NCI-H1694 (cell line): ENCODE data around the gene TUFT1.
"Not testable (repeated sequence)": the region's sequence is repeated elsewhere in the genome, so short reads cannot be mapped to it uniquely, and the experiment has no call there.

Experiments
- DNase-seq: peaks from one replicate; lab custom pipeline; 2025; lab: John Stamatoyannopoulos, UW

Gene TUFT1

DNA sequence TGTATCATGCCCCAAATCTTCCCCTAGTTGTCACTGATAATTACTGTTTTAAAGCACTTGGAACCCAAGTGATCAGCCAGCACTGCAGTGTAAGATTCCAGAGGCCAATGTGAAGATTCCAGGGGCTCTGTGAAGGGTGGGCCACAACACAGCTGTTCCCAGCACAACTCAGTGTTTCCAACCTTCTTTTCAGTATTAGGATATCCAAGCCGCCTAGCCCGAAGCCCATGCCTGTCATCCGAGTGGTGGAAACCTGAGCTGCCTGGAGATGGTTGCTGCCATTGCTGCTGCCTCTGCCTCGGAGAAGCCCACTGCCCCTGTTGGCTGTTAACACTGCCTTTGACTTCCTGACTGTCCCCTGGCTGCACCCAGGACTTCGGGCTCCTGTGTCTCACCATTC, 41.3 kb downstream of the TUFT1 start:
- no peak for DNase-seq

DNA sequence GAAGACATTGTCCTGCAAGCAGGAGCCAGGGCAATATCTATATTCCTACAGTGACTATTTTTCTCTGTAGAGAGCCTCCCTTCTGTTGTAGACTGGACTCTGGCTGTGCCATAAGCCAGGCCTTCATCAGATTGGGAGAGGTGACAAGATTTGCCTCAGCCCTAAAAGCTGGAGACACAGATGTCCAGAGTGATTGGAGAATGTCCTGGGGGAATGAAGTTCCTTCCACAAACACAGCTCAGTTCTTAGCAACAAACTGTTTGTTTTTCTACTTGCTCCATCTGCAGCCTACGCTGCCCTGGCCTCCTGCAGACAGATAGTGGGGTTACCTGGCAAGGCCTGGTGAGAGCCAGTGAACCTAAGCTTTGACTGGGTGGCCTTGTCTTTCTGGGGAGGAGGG, 41.8 kb downstream of the TUFT1 start:
- no peak for DNase-seq

DNA sequence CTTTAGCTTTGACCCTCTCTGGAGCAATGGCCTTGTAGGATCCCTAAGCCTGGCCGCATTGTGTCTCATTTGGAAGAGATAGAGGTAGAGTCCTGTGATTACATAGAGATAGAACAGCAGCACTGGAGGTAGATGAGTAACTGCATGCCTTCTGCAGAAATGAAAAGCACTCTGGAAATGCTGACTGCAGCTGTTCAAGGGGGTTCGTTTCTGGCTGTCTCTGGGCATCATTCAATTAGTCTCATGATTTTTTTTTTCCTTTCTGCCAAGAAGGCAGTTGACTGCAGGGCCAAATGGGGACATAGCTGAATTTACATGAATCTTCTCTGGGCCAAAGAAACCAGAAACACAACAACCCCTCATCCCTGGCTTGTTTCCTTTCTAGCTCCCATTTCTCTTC, 43.7 kb downstream of the TUFT1 start:
- no peak for DNase-seq

DNA sequence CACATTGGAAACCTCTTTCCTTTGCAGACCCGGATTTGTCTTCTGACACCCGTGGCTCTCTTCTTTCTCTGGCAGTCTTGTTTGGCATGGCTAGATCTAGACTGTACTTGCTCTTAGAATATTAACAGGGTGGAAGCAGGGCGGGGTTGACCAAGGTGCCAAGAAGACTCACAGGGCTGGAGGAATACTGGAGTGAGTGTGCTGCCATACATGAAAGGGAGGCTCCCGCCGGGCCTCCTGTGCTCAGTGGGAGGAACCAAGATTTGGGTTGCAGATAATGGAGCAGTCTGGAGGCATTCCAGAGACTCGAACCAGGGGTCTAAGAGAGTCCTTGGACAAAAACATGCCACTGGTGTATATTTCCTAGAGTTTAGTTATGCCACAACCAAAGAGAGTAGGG, 44.2 kb downstream of the TUFT1 start:
- DNase-seq: no peak

DNA sequence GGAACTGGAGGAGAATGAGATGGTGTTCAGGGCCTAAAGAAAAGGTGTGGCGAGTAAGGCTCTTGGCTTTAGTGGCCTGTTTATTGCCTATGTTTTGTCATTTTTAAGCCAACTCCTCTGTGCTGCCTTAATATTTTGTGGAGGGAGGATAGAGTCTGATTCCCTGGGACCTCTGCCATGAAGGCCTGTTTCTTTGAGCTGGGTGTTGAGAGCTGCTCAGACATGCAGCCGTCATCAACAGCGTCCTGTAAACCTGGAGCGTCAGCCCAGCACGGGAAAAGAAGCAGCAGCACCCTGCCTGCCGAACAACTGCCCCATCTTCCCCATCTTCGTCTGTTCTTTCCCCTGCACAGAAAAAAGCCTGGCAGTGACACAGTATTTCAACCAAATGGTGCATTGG, 44.7 kb downstream of the TUFT1 start:
- no peak for DNase-seq

DNA sequence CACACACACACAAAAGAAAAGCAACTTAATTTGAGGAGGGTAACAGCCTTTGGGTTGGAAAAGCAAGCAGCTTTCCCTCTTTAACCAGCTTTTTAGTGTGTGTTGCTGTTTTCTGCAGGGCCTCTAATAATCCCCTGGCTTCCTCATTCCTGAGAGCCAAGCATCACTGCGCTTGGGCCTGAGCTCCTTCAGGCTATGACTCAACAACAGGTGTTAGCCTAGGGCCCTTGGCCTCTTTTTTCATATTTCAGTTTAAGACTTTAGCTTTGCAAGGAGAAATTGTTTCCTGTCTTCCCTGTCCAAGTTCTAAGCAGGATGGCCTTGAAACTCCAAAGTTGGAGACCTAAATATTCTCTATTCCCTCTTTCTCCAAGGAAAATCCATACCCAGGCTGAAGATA, 45.5 kb downstream of the TUFT1 start:
- DNase-seq: no peak

DNA sequence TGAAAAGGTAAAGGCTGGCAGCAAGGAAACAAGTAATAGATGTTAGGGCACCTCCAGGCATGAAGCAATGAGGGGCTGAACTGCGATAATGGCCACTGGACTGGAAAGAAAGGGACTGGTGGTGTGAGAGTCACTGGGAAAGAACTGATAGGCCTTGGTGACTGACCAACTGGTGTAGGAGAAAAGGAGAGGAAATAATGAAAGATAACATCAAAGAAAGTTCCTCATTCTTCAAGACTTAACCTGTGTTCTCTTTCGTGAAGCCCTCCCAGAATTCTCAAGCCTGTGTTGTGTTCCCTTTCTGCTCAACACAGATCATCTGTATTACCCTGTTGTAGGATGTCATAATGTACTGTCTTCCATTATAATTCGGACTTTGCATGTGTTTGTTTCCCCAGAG, 50.9 kb downstream of the TUFT1 start:
- DNase-seq: no peak

DNA sequence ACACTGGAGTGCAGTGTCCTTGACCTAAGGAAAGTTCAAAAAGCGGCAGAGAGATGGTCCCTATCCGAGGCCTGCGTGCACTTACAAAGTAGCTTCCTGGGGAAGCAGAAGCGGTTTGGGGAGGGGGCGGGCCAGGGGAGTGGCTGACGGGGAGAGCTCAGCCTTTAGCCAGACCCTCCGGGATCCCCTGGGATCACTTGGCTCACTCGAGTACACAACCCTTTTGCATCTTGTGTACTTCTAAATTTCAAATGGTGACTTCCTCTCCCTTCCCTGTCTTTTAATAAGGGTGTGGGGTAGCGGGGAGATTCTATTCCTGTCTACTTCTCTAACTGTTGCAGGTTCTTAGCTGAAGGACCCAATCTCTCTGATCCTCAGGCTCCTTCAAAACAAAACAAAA, 53.6 kb downstream of the TUFT1 start:
- DNase-seq: no peak

DNA sequence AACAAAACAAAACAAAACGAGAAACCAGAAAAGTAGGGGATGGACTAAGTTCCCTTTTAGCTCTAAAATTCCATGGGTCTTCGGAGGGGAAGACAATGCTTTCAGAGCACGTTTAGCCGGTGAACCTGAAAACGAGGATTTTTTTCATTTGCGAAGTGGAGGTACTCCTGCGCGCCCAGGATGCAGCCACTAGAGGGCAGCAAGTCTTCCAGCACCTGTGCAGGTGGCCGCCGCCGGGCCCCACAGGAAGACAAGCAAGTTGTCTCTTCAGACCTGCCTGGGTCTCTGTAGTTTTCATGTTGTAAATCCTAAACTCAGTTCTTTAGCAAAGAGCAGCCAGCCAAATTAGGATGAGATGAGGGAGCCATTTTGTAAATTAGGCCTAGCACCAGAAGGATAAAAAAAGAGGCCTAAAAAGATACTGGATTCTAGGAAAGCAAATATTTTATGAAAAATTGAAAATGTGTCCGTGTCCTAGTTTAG, 54.1 kb downstream of the TUFT1 start:
- peak; percentile 25 for DNase-seq

DNA sequence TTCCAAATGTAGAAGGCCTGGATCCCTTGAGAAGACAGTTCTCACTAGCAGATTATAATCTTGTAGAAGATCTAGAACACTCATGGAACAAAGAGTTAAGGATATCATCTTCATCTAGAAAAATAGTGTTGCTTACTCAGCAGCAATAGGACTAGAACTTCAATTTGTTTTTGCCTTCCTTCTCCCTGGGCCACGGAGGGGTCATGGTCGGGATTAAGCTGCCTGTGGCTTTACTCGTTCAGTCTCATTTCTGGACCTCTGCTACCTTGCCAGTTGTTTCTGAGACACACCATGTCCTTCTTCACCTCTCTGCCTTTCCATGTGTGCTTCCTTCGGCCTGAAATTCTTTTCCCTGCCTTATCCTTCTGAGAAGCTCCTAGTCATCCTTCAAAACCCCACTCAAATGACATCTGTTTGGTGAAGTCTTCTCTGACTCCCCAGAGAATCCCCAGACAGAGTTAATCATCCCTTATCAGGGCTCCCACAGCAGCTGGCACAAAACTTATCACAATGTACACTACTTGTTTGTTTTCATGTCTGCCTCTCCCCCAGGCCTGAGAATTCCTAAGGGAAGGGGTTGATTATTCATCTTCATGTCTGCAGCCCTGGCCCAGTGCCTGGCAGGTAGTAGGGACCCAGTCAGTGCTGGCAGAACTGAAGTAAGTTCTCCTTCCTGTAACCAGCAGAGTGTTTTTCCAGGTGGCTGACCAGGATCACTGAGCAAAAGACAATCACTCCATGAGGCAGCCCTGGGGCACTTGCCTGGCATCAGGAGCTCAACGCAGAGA, 56.3 kb downstream of the TUFT1 start:
- no peak for DNase-seq

DNA sequence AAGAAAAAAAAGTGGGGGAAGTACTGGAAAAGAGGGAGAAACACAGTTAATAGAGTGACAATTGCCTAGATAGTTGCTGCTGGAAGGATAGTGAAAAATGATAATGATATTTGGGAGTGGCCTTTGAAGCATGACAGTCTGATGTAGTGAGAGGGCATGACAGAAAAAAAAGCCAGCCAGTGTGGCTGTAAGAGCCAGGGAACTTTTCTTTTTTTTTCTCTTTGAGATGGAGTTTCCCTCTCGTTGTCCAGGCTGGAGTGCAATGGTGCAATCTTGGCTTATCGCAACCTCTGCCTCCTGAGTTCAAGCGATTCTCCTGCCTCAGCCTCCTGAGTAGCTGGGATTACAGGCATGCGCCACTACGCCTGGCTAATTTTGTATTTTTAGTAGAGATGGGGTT, 62.4 kb downstream of the TUFT1 start:
- DNase-seq: not testable (repeated sequence)

DNA sequence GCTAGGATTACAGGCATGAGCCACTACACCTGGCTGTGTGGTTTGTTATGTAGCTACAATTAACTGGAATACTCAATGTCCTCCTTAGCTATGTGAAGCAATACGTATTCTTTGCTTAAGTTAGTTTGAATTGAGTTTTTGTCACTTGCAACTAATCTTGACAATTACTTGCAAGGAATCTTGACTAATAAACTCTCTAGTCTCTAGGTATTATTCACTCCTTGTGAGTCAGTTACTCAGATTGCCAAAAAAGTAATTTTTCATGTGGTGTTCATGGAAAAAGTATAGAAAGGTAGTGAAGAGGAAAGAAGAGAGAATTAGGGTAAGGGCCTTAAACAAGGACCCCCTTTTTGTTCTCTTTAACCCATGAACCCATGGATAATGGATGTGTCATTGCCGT, 64.2 kb downstream of the TUFT1 start:
- DNase-seq: no peak

DNA sequence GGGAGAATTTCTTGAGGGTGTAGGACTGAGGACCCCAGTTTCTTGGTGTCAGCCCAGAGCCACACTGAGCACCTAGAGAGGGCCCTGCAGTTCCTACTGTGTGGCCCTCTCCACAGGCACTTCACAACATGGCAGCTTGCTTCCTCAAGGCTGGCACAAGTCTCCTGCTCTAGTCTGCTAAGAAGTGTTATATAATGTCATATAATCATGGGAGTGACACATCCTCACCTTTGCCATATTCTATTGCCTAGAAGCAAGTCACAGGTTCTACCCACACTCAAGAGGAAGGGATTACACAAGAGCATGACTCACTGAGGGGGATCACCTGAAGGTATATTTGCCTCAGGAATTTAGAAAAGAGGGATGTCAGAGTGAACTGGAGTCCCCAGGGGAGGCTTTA, 66.3 kb downstream of the TUFT1 start:
- no peak for DNase-seq

DNA sequence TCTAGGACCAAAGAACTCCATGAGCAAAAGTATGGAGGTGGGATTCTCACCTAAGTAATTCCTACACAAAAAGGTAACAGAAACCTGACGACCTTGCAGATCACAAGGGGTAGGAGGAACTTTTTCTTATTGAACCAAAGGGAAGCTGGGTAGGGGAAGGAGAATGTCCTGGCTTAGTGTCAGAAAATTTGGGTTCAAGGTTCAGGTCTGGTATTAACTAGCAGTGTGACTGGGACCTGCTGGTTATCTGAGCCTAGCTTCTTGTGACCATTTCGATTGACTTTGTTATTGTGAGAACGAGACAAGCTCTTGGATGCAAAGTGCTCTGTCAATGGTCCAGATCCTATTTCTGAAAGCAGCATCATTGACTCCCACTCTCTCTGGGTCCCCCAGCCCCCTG, 66.7 kb downstream of the TUFT1 start:
- no peak for DNase-seq

DNA sequence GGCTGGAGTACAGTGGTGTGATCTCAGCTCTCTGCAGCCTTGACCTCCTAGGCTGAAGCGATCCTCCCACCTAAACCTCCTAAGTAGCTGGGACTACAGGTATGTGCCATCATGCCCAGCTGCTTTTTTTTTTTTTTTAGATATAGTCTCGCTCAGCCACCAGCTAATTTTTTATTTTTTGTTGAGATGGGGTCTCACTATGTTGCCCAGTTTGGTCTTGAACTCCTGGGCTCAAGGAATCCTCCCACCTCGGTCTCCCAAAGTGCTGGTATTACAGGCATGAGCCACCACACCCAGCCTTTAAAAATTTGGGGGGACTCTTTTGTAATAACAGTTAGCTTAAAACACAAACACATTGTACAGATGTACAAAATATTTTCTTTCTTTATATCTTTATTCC, 70.0 kb downstream of the TUFT1 start:
- no peak for DNase-seq

DNA sequence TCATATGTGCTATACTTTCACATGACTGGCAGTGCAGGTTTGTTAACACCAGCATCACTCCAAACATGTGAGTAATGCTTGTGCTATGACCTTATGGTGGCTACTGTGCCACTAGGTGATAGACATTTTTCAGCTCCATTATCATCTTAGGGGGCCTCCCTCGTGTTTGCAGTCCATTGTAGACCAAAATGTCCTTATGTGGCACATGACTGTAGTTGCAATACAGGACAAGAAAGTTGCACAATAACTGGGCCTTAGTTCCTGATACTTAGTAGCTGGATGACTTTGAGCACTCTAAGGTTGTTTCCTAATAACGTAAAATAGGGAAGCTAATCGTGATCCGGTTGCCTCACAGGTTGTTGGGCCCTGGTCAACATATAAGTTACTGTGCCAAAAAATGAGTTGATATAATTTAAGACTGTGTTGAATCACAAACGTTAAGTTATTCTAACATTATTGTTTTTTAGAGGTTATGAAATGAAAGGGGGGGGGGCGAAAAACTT, 71.2 kb downstream of the TUFT1 start:
- no peak for DNase-seq

DNA sequence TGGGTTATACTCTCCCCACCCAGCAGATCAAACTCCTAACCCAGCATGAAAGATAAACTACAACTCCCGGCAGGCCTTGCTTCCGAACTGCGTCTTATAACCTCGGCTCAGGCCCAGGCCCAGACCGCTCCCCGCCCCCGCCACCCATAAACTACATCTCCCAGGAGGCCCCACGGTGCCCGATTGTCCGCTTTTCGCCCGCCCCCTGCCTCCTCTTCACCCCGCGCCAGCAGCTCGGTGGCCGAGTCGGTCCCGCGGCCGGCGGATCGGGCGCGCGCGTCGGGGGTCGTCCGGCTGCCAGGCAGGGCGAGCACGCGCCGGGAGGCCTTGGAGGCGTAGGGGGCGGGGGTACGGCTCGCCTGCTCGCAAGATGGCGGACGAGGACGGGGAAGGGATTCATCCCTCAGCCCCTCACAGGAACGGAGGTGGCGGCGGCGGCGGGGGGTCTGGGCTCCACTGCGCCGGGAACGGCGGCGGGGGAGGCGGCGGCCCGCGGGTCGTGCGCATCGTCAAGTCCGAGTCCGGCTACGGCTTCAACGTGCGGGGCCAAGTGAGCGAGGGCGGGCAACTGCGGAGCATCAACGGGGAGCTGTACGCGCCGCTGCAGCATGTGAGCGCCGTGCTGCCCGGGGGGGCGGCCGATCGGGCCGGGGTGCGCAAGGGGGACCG, 71.9 kb downstream of the TUFT1 start, which contains the start of gene SNX27:
SNX27 (plus strand) TSS at position 219 of the 669 bp plus-strand sequence; CDS start at position 371, 152 bp downstream.
- DNase-seq: peak; percentile 91

DNA sequence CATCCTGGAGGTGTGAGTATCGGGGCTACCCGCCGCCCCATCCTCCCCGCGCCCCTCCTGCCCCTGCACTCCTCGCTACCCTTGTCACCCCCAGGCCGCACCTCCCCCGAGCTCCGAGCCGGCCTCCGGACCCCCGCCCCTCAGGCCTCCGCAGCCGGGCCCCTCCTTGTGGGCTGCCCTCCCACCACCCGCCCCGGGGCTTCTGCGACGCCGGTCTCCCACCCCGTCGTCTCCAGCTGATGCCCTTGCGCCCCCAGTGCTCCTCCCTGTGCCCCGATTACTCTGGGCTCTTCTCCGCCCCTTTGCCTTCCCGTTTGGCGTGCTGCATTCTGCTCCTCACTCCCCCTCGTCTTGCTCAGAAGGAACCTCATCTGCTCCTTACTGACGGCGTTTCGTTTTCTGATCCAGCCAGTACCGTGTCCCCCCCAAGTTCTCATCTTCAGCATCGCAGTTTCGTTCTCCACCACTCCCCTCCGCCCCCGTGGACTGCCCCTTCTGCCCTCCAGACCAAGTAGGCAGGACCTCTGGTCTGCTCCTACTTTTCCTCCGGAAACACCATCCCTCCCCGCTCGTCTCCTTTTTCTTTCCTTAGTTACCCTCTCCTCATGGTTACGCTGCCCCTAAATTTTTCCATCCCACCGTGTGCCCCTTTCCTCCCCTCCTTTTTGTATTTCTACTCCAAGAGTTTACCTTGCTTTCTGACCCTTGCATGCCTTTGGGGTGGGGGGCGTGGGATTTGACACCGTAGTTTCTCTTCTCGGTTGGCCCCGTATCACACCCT, 72.6 kb downstream of the TUFT1 start:
- DNase-seq: no peak

DNA sequence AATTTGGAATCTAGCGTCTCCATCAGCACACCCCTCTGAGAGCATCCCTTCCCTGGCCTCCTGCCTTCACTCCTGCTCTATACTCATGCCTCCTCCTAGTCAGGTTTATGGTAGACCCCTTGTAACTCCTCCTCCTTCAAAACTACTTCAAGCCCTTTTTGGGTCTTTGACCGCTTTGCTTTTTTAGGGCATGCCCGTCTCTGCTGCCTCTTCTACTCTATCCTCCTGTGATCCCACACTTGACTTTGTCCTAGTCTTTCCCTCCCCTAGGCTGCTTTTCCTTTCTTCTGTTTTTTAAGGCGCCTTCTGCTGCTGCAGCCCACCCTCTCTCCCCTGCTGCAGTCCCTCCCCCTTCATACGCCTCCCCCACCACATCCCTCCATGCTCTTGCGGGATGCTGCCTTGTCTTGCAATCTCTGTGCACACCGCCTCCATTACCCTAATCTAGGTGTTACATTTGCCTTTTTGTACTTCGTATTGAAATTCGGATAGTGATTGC, 73.2 kb downstream of the TUFT1 start:
- no peak for DNase-seq

DNA sequence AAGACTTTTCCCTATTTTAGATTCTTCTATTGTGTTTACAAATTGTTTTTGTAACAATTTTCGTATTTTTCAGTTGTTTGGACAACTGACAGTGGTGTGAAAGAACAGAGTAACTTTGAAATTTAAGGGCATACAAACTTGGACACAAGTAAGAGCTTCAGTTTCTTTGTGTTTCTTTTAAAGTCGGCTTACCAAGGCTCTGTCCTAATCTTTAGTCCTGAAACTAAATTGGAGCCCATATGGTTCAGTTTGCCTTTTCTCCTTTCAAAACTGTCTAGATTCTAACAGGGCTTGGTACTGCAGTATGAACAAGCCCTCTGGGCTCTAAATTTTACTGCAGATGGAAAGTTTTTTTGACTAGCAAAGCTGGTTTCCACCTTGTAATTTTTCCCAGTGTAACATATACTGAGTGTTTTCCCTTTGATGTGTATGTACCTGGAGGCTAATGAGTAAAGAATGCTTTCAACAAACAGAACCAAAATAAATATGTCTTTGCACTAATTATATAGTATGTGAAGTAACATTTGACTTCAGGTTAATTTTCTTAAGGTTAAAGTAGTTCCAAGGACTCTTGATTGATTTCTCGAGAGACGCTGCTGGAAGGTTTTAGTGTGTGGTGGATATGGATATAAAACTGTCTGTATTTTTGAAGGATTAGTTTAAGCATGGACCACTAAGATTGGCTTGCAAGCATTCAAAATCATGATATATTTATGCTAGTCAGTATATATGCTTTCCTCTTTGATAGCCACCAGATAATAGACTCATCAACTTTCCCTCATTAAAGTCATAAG, 75.8 kb downstream of the TUFT1 start:
- DNase-seq: no peak

DNA sequence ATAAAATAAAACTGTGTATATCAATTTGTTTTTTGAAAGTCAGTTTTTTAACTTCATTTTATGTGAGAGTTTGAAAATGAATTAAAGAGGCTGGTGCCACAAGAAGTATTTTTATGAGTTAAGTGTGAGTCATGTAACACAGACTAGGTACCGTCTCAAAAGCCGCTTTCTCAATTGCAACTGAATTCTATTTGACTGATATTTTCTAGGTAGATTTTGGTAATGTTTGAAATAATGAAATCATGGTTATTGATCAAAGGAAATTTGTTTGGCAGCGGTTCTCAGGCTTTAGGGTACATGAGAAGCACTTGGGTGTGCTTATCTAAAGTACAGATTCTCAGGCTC, 76.4 kb downstream of the TUFT1 start:
- DNase-seq: no peak

DNA sequence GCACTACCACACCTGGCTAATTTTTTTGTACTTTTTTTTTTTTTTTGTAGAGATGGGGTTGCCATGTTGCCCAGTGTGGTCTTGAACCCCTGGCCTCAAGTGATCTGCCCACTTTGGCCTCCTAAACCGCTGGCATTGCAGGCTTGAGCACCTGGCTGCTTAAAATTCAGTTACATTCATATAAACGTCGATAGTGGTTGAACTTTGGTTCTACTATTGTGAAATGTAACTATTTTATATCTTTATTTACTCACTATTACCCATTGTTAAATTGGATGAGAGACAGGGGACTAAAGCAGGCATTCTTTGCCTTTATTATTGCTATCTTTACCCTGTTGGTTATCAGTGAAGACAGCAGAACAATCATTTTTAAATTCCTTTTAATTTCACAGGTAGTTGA, 77.9 kb downstream of the TUFT1 start:
- DNase-seq: no peak
